ENCODE measurements around the gene IL13. TPM values are rescaled to one million over a fixed set of nuclear protein-coding genes. Genes with fewer than 3 reads are reported as not detected.

The IL13 gene
- total RNA-seq, 1 donor from 2014 or later, result not detected

DNA sequence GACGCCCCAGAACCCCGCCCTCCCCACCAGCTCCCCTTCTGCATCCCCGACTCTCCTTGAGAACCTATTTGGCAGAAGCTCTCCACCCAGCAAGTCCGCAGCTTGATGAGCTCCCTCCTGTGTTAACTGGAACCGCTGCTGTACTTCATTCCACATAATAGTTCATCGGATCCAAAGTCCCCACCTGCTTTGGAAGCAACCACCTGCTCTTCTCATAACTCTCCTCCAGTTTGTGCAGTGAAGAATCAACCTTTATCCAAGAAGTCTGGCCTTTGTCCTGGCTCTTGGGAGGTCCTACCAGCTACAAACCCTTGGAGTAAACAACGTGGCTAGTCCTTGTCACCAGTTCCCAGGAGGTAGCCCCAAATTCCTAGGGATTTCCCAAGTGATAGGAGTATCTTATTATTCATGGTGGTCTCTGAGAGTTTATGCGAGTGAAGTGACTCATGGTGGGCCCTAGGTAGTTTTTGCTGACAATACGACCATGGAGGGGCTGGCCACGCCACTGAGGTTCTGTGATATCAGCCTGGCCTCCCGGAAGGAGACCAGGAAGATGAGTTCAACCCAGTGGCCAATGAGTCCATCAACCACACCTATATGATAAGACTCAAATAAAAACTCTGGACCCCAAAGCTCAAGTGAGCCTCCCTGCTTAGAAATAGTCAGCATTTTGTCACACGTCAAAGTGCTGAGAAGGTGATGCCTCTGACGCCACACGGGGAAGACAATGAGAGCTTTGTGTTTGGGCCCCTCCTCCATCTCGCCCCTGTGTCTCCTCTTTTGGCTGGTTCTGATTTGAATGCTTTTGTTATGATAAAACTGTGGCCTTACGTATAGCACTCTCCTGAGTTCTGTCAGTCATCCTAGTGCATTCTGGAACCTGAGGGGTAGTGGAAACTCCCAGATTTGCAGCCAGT lies 12.3 kb downstream of the IL13 start:
- Mint-ChIP-seq H3K9me3 (ENCODE audit: unreplicated experiment) (peaks cover 5% of the 10 kb centered on the region), H3K4me3 (ENCODE audit: unreplicated experiment) (no peak overlapping the region), H3K27me3 (ENCODE audit: unreplicated experiment) (peaks cover 6% of the 10 kb centered on the region), H3K27ac (ENCODE audit: unreplicated experiment) (no peak overlapping the region), H3K36me3 (ENCODE audit: unreplicated experiment) (peaks cover 4% of the 10 kb centered on the region), H3K4me1 (ENCODE audit: low read depth, unreplicated experiment) (peaks cover 1% of the 10 kb centered on the region)
- no peak for DNase-seq
- TF ChIP-seq, protein P1, sequence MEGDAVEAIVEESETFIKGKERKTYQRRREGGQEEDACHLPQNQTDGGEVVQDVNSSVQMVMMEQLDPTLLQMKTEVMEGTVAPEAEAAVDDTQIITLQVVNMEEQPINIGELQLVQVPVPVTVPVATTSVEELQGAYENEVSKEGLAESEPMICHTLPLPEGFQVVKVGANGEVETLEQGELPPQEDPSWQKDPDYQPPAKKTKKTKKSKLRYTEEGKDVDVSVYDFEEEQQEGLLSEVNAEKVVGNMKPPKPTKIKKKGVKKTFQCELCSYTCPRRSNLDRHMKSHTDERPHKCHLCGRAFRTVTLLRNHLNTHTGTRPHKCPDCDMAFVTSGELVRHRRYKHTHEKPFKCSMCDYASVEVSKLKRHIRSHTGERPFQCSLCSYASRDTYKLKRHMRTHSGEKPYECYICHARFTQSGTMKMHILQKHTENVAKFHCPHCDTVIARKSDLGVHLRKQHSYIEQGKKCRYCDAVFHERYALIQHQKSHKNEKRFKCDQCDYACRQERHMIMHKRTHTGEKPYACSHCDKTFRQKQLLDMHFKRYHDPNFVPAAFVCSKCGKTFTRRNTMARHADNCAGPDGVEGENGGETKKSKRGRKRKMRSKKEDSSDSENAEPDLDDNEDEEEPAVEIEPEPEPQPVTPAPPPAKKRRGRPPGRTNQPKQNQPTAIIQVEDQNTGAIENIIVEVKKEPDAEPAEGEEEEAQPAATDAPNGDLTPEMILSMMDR (IDR thresholded peaks at IDR 0.05; ENCODE audit: partially characterized antibody, unreplicated experiment), result no peak

DNA sequence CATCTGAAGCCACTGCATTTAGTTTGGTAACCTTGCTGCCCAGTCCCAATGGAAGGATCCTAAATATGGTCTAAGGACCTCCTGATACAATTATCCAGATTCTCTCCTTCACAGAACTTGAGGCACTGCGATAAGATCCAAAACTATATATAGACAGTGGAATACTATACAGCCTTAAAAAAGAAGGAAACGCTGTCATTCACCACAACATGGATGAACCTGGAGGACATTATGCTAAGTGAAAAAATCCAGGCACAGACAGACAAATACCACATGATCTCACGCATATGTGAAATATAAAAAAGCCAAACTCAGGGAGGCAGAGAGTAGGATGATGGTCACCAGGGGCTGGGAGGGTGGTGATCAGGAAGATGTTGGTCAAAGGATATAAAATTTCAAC lies 13.0 kb downstream of the IL13 start:
- peaks cover 5% of the 10 kb centered on the region for H3K9me3 Mint-ChIP-seq (ENCODE audit: unreplicated experiment)
- H3K27ac Mint-ChIP-seq (ENCODE audit: unreplicated experiment), result no peak overlapping the region
- peaks cover 4% of the 10 kb centered on the region for H3K36me3 Mint-ChIP-seq (ENCODE audit: unreplicated experiment)
- H3K27me3 Mint-ChIP-seq (ENCODE audit: unreplicated experiment), result peaks cover 6% of the 10 kb centered on the region
- DNase-seq, result no peak
- TF ChIP-seq, protein P1 (IDR thresholded peaks at IDR 0.05; ENCODE audit: partially characterized antibody, unreplicated experiment), result no peak
- no peak overlapping the region for H3K4me3 Mint-ChIP-seq (ENCODE audit: unreplicated experiment)
- no peaks in the 10 kb centered on the region for H3K4me1 Mint-ChIP-seq (ENCODE audit: low read depth, unreplicated experiment)

DNA sequence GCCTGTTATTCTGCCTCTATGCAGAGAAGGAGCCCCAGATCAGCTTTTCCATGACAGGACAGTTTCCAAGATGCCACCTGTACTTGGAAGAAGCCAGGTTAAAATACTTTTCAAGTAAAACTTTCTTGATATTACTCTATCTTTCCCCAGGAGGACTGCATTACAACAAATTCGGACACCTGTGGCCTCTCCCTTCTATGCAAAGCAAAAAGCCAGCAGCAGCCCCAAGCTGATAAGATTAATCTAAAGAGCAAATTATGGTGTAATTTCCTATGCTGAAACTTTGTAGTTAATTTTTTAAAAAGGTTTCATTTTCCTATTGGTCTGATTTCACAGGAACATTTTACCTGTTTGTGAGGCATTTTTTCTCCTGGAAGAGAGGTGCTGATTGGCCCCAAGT lies 15.5 kb downstream of the IL13 start:
- H3K27me3 Mint-ChIP-seq (ENCODE audit: unreplicated experiment), result peaks cover 6% of the 10 kb centered on the region
- H3K27ac Mint-ChIP-seq (ENCODE audit: unreplicated experiment), result no peak overlapping the region
- H3K9me3 Mint-ChIP-seq (ENCODE audit: unreplicated experiment), result peaks cover 6% of the 10 kb centered on the region
- H3K36me3 Mint-ChIP-seq (ENCODE audit: unreplicated experiment), result peaks cover 4% of the 10 kb centered on the region
- TF ChIP-seq, protein P1 (IDR thresholded peaks at IDR 0.05; ENCODE audit: partially characterized antibody, unreplicated experiment), result no peak
- H3K4me1 Mint-ChIP-seq (ENCODE audit: low read depth, unreplicated experiment), result peaks cover 17% of the 10 kb centered on the region
- H3K4me3 Mint-ChIP-seq (ENCODE audit: unreplicated experiment), result no peak overlapping the region
- no peak for DNase-seq

DNA sequence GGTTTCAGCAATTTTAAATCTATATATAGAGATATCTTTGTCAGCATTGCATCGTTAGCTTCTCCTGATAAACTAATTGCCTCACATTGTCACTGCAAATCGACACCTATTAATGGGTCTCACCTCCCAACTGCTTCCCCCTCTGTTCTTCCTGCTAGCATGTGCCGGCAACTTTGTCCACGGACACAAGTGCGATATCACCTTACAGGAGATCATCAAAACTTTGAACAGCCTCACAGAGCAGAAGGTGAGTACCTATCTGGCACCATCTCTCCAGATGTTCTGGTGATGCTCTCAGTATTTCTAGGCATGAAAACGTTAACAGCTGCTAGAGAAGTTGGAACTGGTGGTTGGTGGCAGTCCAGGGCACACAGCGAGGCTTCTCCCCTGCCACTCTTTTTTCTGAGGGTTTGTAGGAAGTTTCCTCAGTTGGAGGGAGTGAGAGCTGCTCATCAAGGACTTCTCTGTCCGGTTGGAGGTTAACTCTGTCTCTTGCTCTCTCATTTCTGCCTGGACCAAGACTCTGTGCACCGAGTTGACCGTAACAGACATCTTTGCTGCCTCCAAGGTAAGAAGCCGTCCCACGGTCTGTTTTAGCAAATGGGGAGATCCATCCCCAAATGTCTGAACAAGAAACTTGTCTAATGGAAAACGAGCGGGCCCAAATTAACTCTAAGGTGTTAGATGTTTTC lies 16.1 kb downstream of the IL13 start, which contains the start of gene IL4:
Gene IL4 (plus strand): TSS at position 51 of the 692 bp plus-strand sequence. CDS start 62 bp downstream, at position 113.
- Mint-ChIP-seq H3K36me3 (ENCODE audit: unreplicated experiment) (peaks cover 4% of the 10 kb centered on the region), H3K27me3 (ENCODE audit: unreplicated experiment) (peaks cover 4% of the 10 kb centered on the region), H3K4me3 (ENCODE audit: unreplicated experiment) (no peak within 1 kb of the TSS), H3K27ac (ENCODE audit: unreplicated experiment) (no peak within 1 kb of the TSS), H3K9me3 (ENCODE audit: unreplicated experiment) (peaks cover 1% of the 10 kb centered on the region), H3K4me1 (ENCODE audit: low read depth, unreplicated experiment) (peaks cover 23% of the 10 kb centered on the region)
- TF ChIP-seq, protein P1 (IDR thresholded peaks at IDR 0.05; ENCODE audit: partially characterized antibody, unreplicated experiment), result no peak
- no peak for DNase-seq

All from glutamatergic neuron (in vitro differentiated cells).